IMR-90 (cell line): Measurements from ENCODE around the gene IMMP1L. TPM values are rescaled to one million over a fixed set of nuclear protein-coding genes. Genes with fewer than 3 reads are reported as not detected.

ENCODE experiments used
- ATAC-seq: fragments of 200-7000 bp; cut with Tn5 transposase; 2 replicates; pipeline ENCODE4 v1.9.1; 2020; ENCODE audit warnings: low read depth, mild to moderate bottlenecking, moderate library complexity
- BruUV-seq: library from RNA; stranded (reverse); fragments of 400-500 nt; replicated peaks from 2 replicates; lab custom pipeline; 2021; lab: Mats Ljungman, UMichigan
- CTCF ChIA-PET: fragments of 300-600 bp; formaldehyde crosslinking; extraction: SDS; loops from one replicate; lab custom pipeline; 2021; ENCODE audit warnings: antibody characterized with exemption; lab: Yijun Ruan, JAX
- POLR2A ChIA-PET: fragments of 300-600 bp; sonication (Branson Sonifier 250); formaldehyde crosslinking; loops from one replicate; lab custom pipeline; 2022; ENCODE audit warnings: antibody characterized with exemption; ENCODE audit not compliant: unreplicated experiment; lab: Charles Lee
- DNase-seq: peaks from one replicate; pipeline ENCODE4 v3.0.0; 2013
- H2AFZ ChIP-seq: replicated peaks from 2 replicates; pipeline ENCODE3; 2013; ENCODE audit warnings: low read length, mild to moderate bottlenecking; ENCODE audit not compliant: poor library complexity
- H2AK5ac ChIP-seq: 2 replicates; pipeline ENCODE4 v1.6.1; 2013; ENCODE audit warnings: low read depth, low read length, inconsistent platforms
- H2AK9ac ChIP-seq: replicated peaks from 2 replicates; pipeline ENCODE3; 2013; ENCODE audit warnings: mild to moderate bottlenecking, low read depth, low read length, moderate library complexity; ENCODE audit not compliant: poor library complexity
- H2BK120ac ChIP-seq: 2 replicates; pipeline ENCODE4 v1.6.1; 2013; ENCODE audit warnings: low read depth, low read length, inconsistent platforms
- H2BK15ac ChIP-seq: 3 replicates; pipeline ENCODE4 v1.6.1; 2013; ENCODE audit warnings: low read depth, low read length, inconsistent platforms
- H2BK20ac ChIP-seq: 2 replicates; pipeline ENCODE4 v1.6.1; 2013; ENCODE audit warnings: low read depth, mild to moderate bottlenecking, inconsistent platforms, low read length, moderate library complexity
- H2BK5ac ChIP-seq: 2 replicates; pipeline ENCODE4 v1.6.1; 2013; ENCODE audit warnings: mild to moderate bottlenecking, low read depth, low read length, inconsistent platforms; ENCODE audit not compliant: poor library complexity, severe bottlenecking
- H3K14ac ChIP-seq: replicated peaks from 2 replicates; pipeline ENCODE4 v1.6.1; 2013; ENCODE audit warnings: low read depth, low read length, inconsistent platforms
- H3K18ac ChIP-seq: 2 replicates; pipeline ENCODE4 v1.6.1; 2013; ENCODE audit warnings: low read depth, low read length, control low read depth
- H3K23ac ChIP-seq: 2 replicates; pipeline ENCODE4 v1.6.1; 2013; ENCODE audit warnings: low read depth, low read length, inconsistent platforms
- H3K27ac ChIP-seq: 2 replicates; pipeline ENCODE4 v1.5.1; 2013; ENCODE audit warnings: mild to moderate bottlenecking, control low read depth, low read length; ENCODE audit not compliant: insufficient read depth
- H3K27me3 ChIP-seq: 2 replicates; pipeline ENCODE4 v1.6.1; 2013; ENCODE audit warnings: low read length; ENCODE audit not compliant: control insufficient read depth, insufficient read depth
- H3K36me3 ChIP-seq: 2 replicates; pipeline ENCODE4 v1.6.1; 2013; ENCODE audit warnings: low read length, mixed read lengths; ENCODE audit not compliant: control insufficient read depth, insufficient read depth
- H3K4ac ChIP-seq: 2 replicates; pipeline ENCODE4 v1.6.1; 2013; ENCODE audit warnings: low read depth, low read length, inconsistent platforms
- H3K4me1 ChIP-seq: 2 replicates; pipeline ENCODE4 v1.6.1; 2013; ENCODE audit warnings: low read length, mixed read lengths; ENCODE audit not compliant: control insufficient read depth, insufficient read depth
- H3K4me2 ChIP-seq: 2 replicates; pipeline ENCODE4 v1.6.1; 2013; ENCODE audit warnings: low read depth, mild to moderate bottlenecking, control low read depth, low read length, moderate library complexity
- H3K4me3 ChIP-seq: 2 replicates; pipeline ENCODE4 v1.5.1; 2013; ENCODE audit warnings: low read depth, mild to moderate bottlenecking, control low read depth, low read length, moderate library complexity; ENCODE audit not compliant: insufficient read depth
- H3K56ac ChIP-seq: 2 replicates; pipeline ENCODE4 v1.6.1; 2013; ENCODE audit warnings: low read length, inconsistent platforms; ENCODE audit not compliant: insufficient read depth; ENCODE audit errors: extremely low read depth
- H3K79me1 ChIP-seq, 2 experiments: 2 replicates each; pipeline ENCODE4 v1.6.1; 2013; ENCODE audit warnings: low read length in 2 of 2, inconsistent platforms in 1 of 2, low read depth in 1 of 2
- H3K9ac ChIP-seq: 2 replicates; pipeline ENCODE4 v1.6.1; 2013; ENCODE audit warnings: low read depth, low read length, control low read depth
- H3K9me1 ChIP-seq: 2 replicates; pipeline ENCODE4 v1.6.1; 2013; ENCODE audit warnings: low read length, inconsistent platforms; ENCODE audit not compliant: insufficient read depth
- H3K9me3 ChIP-seq: 2 replicates; pipeline ENCODE4 v1.6.1; 2013; ENCODE audit warnings: low read length; ENCODE audit not compliant: control insufficient read depth, insufficient read depth
- H4K20me1 ChIP-seq: 2 replicates; pipeline ENCODE4 v1.6.1; 2013; ENCODE audit warnings: low read length, inconsistent platforms; ENCODE audit not compliant: insufficient read depth
- H4K5ac ChIP-seq: 2 replicates; pipeline ENCODE4 v1.6.1; 2013; ENCODE audit warnings: mild to moderate bottlenecking, low read depth, low read length, control low read depth
- H4K8ac ChIP-seq, 2 experiments: 2 replicates each; pipeline ENCODE4 v1.6.1; 2013; ENCODE audit warnings: low read depth in 2 of 2, low read length in 2 of 2, control low read depth in 1 of 2, inconsistent platforms in 1 of 2
- H4K91ac ChIP-seq: 2 replicates; pipeline ENCODE4 v1.6.1; 2013; ENCODE audit warnings: low read depth, low read length, inconsistent platforms; ENCODE audit not compliant: insufficient read depth
- CEBPB ChIP-seq: IDR thresholded peaks from 2 replicates; pipeline ENCODE4 v1.6.1; 2012; ENCODE audit warnings: low read depth, low read length, improper control_type of control experiment
- POLR2A ChIP-seq: IDR thresholded peaks from 2 replicates; pipeline ENCODE4 v1.6.1; 2012; ENCODE audit warnings: mild to moderate bottlenecking, low read depth, low read length
- WGBS, 2 experiments: methylation state at CpG; one replicate each; pipeline versions ENCODE4 v1.1.5 to v1.1.7; 2013; ENCODE audit warnings: missing lambda C conversion rate in 2 of 2; ENCODE audit not compliant: insufficient read length in 1 of 2; ENCODE audit errors: extremely low coverage in 2 of 2; 5-methylcytosine and 5-hydroxymethylcytosine counted together
- dilution Hi-C: fragments of 300-500 bp; cut with HindIII; formaldehyde crosslinking; loops from one replicate; pipeline ENCODE4 v1.14.3; 2018; ENCODE audit warnings: low sequenced_read_pairs; ENCODE audit not compliant: unreplicated experiment
- in situ Hi-C: fragments of 300-500 bp; cut with MboI; formaldehyde crosslinking; loops from 3 replicates; pipeline ENCODE4 v1.14.3; 2019; ENCODE audit warnings: low sequenced_read_pairs, inconsistent platforms, mixed read lengths
- intact Hi-C: fragments of 100-400 bp; cut with micrococcal nuclease; formaldehyde crosslinking; loops from 2 replicates; pipeline ENCODE4 v1.10.0; 2022
- polyA plus RNA-seq, 3 experiments: library from polyadenylated mRNA; depleted of rRNA; stranded (reverse); fragments of >200 nt; gene quantifications; 2 replicates each; pipeline ENCODE4 v1.2.3, GENCODE V29; 2012; ENCODE audit warnings: low replicate concordance in 1 of 3
- total RNA-seq: library from RNA; depleted of rRNA; stranded (reverse); fragments of >200 nt; gene quantifications from 2 replicates; pipeline ENCODE4 v1.2.3, GENCODE V29; 2012

Gene IMMP1L
- total and polyA plus RNA-seq, 2 of the 4 experiments (the other 2 are of a cell fraction) = 5.0 to 10.7 TPM

DNA sequence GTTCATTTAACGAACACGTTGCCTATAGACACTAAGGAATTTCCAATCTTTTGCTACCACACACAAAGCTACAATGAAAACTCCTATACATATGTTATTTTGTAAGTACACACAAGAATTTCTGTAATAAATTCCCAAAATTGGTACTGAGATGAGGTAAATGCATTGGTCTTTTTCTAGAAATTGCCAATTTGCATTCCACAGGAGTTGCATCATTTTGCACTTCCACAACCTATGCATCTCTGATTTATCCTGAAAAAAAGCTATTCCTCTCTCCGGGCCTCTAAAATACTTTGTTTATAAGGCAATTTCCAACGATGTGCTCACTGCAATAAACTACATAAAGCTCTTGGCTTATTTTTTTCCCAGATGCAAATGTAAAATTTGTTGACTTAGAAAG is 24.9 kb downstream of the IMMP1L start:
- H3K4ac ChIP-seq = no peak overlapping the region
- POLR2A ChIA-PET = no interaction called here
- no TSS peak for BruUV-seq
- no peak overlapping the region for H2AFZ ChIP-seq
- no peak overlapping the region for H2AK9ac ChIP-seq
- no peaks in the 10 kb centered on the region for H3K9me1 ChIP-seq
- WGBS, 2 experiments = no CpG with 5 or more reads among the region's 4 CpGs
- H2BK15ac ChIP-seq = no peak overlapping the region
- no peak overlapping the region for H3K18ac ChIP-seq
- dilution Hi-C loops (no loop called here), in situ Hi-C loops (no loop called here), intact Hi-C loops (loop anchor here (10.0 kb wide), 1 partner anchor 250 kb away; no protein-coding TSS in a partner anchor)
- no peak overlapping the region for H3K4me3 ChIP-seq
- no peaks in the 10 kb centered on the region for H4K20me1 ChIP-seq
- H3K4me2 ChIP-seq = no peak overlapping the region
- ATAC-seq (no peak), DNase-seq (peak; percentile 6)
- H3K27ac ChIP-seq = no peak overlapping the region
- H3K9me3 ChIP-seq = no peaks in the 10 kb centered on the region
- H4K8ac ChIP-seq = no peak overlapping the region
- H3K56ac ChIP-seq = no peak overlapping the region
- no peak overlapping the region for H4K91ac ChIP-seq
- no peak overlapping the region for H2BK120ac ChIP-seq
- CTCF ChIA-PET = interaction anchor here (0.6 to 0.8 kb wide), 2 partner anchors 386 to 531 kb away, joined by 4 read pairs; no protein-coding TSS in a partner anchor
- H3K23ac ChIP-seq = no peak overlapping the region
- no peak overlapping the region for H3K14ac ChIP-seq
- H2BK20ac ChIP-seq = no peak overlapping the region
- H2AK5ac ChIP-seq = no peak overlapping the region
- no peaks in the 10 kb centered on the region for H3K4me1 ChIP-seq
- no peaks in the 10 kb centered on the region for H3K27me3 ChIP-seq
- no peaks in the 10 kb centered on the region for H3K36me3 ChIP-seq
- no peak overlapping the region for H2BK5ac ChIP-seq
- no peak overlapping the region for H3K9ac ChIP-seq
- TF ChIP-seq CEBPB (0 out of 2 replicates have a peak, but pooled peaks have one; percentile 49), POLR2A (no peak)
- H3K79me1 ChIP-seq = no peaks in the 10 kb centered on the region; a peak in 2 of 4 replicates
- no peak overlapping the region for H4K5ac ChIP-seq
